HepG2 (cell line): ENCODE measurements around the gene XPNPEP2. TPM values are rescaled to one million over a fixed set of nuclear protein-coding genes. Genes with fewer than 3 reads are reported as not detected.
A peak's percentile ranks its signal among the peaks of the same experiment; 100 is the strongest.

Experiments
- EP300 ChIP-seq, 3 experiments: sonication (generic) in 1 of 3; formaldehyde crosslinking in 1 of 3; IDR thresholded peaks; 2 replicates each; pipeline versions ENCODE4 v1.5.1 to v1.6.1; 2011 to 2020; ENCODE audit warnings: low read depth in 2 of 3, low read length in 2 of 3, borderline replicate concordance in 1 of 3, improper control_type of control experiment in 1 of 3, mild to moderate bottlenecking in 1 of 3, missing genetic modification reagents in 1 of 3, moderate library complexity in 1 of 3
- FOXP1 ChIP-seq, 2 experiments: fragments of 450-650 bp in 1 of 2; IDR thresholded peaks; 2 replicates each; pipeline ENCODE4 v1.6.1; 2017 to 2018; ENCODE audit warnings: antibody characterized with exemption in 1 of 2
- NR2F6 ChIP-seq, 2 experiments: IDR thresholded peaks; 2 replicates each; pipeline ENCODE4 v1.6.1; 2016; ENCODE audit warnings: antibody characterized with exemption in 1 of 2, mild to moderate bottlenecking in 1 of 2
- PTBP1 ChIP-seq: fragments of 200-400 bp; formaldehyde crosslinking; IDR thresholded peaks from 2 replicates; pipeline ENCODE4 v1.6.1; 2018; ENCODE audit warnings: low read length, low read depth; ENCODE audit not compliant: poor library complexity, severe bottlenecking
- RXRA ChIP-seq: sonication (generic); formaldehyde crosslinking; IDR thresholded peaks from 2 replicates; pipeline ENCODE4 v1.5.1; 2020; ENCODE audit warnings: missing genetic modification reagents
- SRSF1 ChIP-seq: fragments of 200-400 bp; formaldehyde crosslinking; optimal IDR thresholded peaks from 2 replicates; pipeline ENCODE3; 2017; ENCODE audit warnings: mild to moderate bottlenecking, low read depth, low read length, moderate library complexity
- ZBTB3 ChIP-seq: sonication (generic); formaldehyde crosslinking; IDR thresholded peaks from 2 replicates; pipeline ENCODE4 v1.4.0; 2020; ENCODE audit warnings: low read depth, mild to moderate bottlenecking, moderate library complexity, missing genetic modification reagents, borderline replicate concordance
- ZNF143 ChIP-seq: sonication (generic); formaldehyde crosslinking; IDR thresholded peaks from 2 replicates; pipeline ENCODE4 v1.4.0; 2020; ENCODE audit warnings: missing genetic modification reagents
- ZNF230 ChIP-seq: sonication (generic); formaldehyde crosslinking; IDR thresholded peaks from 2 replicates; pipeline ENCODE4 v1.4.0; 2020; ENCODE audit warnings: mild to moderate bottlenecking, missing genetic modification reagents
- ZNF780A ChIP-seq: sonication (generic); formaldehyde crosslinking; IDR thresholded peaks from 2 replicates; pipeline ENCODE4 v1.8.0; 2022; ENCODE audit warnings: mild to moderate bottlenecking, missing genetic modification reagents, moderate library complexity
- polyA plus RNA-seq, 8 experiments: library from polyadenylated mRNA; depleted of rRNA in 3 of 8; stranded (reverse) in 7 of 8; unstranded in 1 of 8; fragments of >200 nt; fragmentation: Illumina TruSeq in 4 of 8; extraction: Trizol in 4 of 8; gene quantifications; 2 replicates each; pipeline versions ENCODE4 v1.2.1 to v1.2.3, GENCODE V29; 2011 to 2016; ENCODE audit warnings: low read depth in 4 of 8, missing spikeins in 1 of 8, mixed read lengths in 1 of 8; ENCODE audit not compliant: insufficient read depth in 1 of 8
- total RNA-seq, 5 experiments: library from RNA; depleted of rRNA; stranded (reverse); fragments of >200 nt; fragmentation: Illumina TruSeq; extraction: Trizol; gene quantifications; 2 replicates each; pipeline ENCODE4 v1.2.3, GENCODE V29; 2016; ENCODE audit warnings: low read depth in 1 of 5
- TF ChIP-seq, protein P1 (sequence below): sonication (generic); formaldehyde crosslinking; IDR thresholded peaks from 2 replicates; pipeline ENCODE4 v1.4.0; 2020; ENCODE audit warnings: mild to moderate bottlenecking, missing genetic modification reagents
- TF ChIP-seq, protein P2 (sequence below): sonication (generic); formaldehyde crosslinking; IDR thresholded peaks from 2 replicates; pipeline ENCODE4 v1.4.0; 2020; ENCODE audit warnings: missing genetic modification reagents, borderline replicate concordance
- TF ChIP-seq, protein P3 (sequence below): sonication (generic); formaldehyde crosslinking; IDR thresholded peaks from 2 replicates; pipeline ENCODE4 v1.4.0; 2020; ENCODE audit warnings: missing genetic modification reagents
- TF ChIP-seq, protein P4 (sequence below): sonication (generic); formaldehyde crosslinking; IDR thresholded peaks from 2 replicates; pipeline ENCODE4 v1.8.1; 2023; ENCODE audit warnings: missing genetic modification reagents, mild to moderate bottlenecking, borderline replicate concordance
- TF ChIP-seq, protein P5 (sequence below): IDR thresholded peaks from 2 replicates; pipeline ENCODE4 v1.6.1; 2016; ENCODE audit warnings: missing genetic modification reagents, missing compliant biosample characterization
- TF ChIP-seq, protein P6 (sequence below): sonication (generic); formaldehyde crosslinking; IDR thresholded peaks from 2 replicates; pipeline ENCODE4 v1.8.1; 2023; ENCODE audit warnings: mild to moderate bottlenecking, inconsistent platforms, moderate library complexity, missing genetic modification reagents, borderline replicate concordance

Gene XPNPEP2
- total and polyA plus RNA-seq, 2 of the 13 experiments (the other 11 are each of a cell fraction or from before 2014, with no cell fraction given): 1.1 to 1.8 TPM

DNA sequence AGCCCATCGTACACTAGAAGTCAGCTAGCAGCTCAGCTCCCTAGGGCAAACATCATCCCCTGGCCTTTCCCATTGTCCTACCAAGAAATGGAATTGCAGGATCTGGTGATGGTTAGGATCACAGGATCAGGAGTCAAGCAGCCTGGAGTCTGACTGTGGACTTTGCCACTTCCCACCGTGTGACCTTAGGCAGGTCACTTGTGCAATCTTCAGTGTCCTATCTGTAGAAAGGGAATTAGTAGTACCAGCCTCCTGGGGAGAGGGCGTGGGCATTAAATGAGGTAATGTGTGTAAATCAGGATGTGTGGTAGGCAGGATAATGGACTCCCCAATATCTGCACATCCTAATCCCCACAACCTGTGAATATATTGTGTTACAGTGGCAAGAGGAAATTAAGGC, 45.4 kb upstream of the XPNPEP2 start (continued):
- no peak for TF ChIP-seq EP300 (IDR thresholded peaks at IDR 0.05; ENCODE audit: low read depth in 2 of 2, low read length in 2 of 2)
- no peak for TF ChIP-seq EP300 (CRISPR knock-in tag; IDR thresholded peaks at IDR 0.05; ENCODE audit: borderline replicate concordance)
- TF ChIP-seq ZBTB3 (CRISPR knock-in tag): no peak
- TF ChIP-seq, protein P1, sequence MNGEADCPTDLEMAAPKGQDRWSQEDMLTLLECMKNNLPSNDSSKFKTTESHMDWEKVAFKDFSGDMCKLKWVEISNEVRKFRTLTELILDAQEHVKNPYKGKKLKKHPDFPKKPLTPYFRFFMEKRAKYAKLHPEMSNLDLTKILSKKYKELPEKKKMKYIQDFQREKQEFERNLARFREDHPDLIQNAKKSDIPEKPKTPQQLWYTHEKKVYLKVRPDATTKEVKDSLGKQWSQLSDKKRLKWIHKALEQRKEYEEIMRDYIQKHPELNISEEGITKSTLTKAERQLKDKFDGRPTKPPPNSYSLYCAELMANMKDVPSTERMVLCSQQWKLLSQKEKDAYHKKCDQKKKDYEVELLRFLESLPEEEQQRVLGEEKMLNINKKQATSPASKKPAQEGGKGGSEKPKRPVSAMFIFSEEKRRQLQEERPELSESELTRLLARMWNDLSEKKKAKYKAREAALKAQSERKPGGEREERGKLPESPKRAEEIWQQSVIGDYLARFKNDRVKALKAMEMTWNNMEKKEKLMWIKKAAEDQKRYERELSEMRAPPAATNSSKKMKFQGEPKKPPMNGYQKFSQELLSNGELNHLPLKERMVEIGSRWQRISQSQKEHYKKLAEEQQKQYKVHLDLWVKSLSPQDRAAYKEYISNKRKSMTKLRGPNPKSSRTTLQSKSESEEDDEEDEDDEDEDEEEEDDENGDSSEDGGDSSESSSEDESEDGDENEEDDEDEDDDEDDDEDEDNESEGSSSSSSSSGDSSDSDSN (CRISPR knock-in tag): no peak
- TF ChIP-seq ZNF143: no peak
- TF ChIP-seq, protein P2, sequence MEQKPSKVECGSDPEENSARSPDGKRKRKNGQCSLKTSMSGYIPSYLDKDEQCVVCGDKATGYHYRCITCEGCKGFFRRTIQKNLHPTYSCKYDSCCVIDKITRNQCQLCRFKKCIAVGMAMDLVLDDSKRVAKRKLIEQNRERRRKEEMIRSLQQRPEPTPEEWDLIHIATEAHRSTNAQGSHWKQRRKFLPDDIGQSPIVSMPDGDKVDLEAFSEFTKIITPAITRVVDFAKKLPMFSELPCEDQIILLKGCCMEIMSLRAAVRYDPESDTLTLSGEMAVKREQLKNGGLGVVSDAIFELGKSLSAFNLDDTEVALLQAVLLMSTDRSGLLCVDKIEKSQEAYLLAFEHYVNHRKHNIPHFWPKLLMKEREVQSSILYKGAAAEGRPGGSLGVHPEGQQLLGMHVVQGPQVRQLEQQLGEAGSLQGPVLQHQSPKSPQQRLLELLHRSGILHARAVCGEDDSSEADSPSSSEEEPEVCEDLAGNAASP: peak; percentile 91; the same call in 1 of the 2 replicates
- TF ChIP-seq, protein P3, sequence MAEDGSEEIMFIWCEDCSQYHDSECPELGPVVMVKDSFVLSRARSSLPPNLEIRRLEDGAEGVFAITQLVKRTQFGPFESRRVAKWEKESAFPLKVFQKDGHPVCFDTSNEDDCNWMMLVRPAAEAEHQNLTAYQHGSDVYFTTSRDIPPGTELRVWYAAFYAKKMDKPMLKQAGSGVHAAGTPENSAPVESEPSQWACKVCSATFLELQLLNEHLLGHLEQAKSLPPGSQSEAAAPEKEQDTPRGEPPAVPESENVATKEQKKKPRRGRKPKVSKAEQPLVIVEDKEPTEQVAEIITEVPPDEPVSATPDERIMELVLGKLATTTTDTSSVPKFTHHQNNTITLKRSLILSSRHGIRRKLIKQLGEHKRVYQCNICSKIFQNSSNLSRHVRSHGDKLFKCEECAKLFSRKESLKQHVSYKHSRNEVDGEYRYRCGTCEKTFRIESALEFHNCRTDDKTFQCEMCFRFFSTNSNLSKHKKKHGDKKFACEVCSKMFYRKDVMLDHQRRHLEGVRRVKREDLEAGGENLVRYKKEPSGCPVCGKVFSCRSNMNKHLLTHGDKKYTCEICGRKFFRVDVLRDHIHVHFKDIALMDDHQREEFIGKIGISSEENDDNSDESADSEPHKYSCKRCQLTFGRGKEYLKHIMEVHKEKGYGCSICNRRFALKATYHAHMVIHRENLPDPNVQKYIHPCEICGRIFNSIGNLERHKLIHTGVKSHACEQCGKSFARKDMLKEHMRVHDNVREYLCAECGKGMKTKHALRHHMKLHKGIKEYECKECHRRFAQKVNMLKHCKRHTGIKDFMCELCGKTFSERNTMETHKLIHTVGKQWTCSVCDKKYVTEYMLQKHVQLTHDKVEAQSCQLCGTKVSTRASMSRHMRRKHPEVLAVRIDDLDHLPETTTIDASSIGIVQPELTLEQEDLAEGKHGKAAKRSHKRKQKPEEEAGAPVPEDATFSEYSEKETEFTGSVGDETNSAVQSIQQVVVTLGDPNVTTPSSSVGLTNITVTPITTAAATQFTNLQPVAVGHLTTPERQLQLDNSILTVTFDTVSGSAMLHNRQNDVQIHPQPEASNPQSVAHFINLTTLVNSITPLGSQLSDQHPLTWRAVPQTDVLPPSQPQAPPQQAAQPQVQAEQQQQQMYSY: peak; percentile 88
- TF ChIP-seq, protein P4, sequence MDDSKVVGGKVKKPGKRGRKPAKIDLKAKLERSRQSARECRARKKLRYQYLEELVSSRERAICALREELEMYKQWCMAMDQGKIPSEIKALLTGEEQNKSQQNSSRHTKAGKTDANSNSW: no peak
- peak; percentile 69; the same call in 1 of the 2 replicates for TF ChIP-seq RXRA (CRISPR knock-in tag)
- TF ChIP-seq ZNF780A (CRISPR knock-in tag): no peak
- TF ChIP-seq, protein P5, sequence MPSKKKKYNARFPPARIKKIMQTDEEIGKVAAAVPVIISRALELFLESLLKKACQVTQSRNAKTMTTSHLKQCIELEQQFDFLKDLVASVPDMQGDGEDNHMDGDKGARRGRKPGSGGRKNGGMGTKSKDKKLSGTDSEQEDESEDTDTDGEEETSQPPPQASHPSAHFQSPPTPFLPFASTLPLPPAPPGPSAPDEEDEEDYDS (CRISPR knock-in tag): no peak
- TF ChIP-seq PTBP1: no peak
- no peak for TF ChIP-seq SRSF1
- TF ChIP-seq ZNF230 (CRISPR knock-in tag): no peak
- TF ChIP-seq FOXP1 (IDR thresholded peaks at IDR 0.05): no peak
- TF ChIP-seq FOXP1 (CRISPR knock-in tag; IDR thresholded peaks at IDR 0.05): no peak
- TF ChIP-seq, protein P6, sequence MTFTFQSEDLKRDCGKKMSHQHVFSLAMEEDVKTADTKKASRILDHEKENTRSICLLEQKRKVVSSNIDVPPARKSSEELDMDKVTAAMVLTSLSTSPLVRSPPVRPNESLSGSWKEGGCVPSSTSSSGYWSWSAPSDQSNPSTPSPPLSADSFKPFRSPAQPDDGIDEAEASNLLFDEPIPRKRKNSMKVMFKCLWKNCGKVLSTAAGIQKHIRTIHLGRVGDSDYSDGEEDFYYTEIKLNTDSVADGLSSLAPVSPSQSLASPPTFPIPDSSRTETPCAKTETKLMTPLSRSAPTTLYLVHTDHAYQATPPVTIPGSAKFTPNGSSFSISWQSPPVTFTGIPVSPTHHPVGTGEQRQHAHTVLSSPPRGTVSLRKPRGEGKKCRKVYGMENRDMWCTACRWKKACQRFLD (CRISPR knock-in tag): no peak
- peak; percentile 49; the same call in 1 of the 2 replicates for TF ChIP-seq NR2F6 (IDR thresholded peaks at IDR 0.05)
- peak; percentile 43; the same call in 1 of the 2 replicates for TF ChIP-seq NR2F6 (CRISPR knock-in tag; IDR thresholded peaks at IDR 0.05)
